Neural cell (in vitro differentiated cells): ENCODE measurements around the gene TTC39A. TPM values are rescaled to one million over a fixed set of nuclear protein-coding genes. Genes with fewer than 3 reads are reported as not detected.

Source experiments
- H2AFZ ChIP-seq: fragments of 200-600, 300-800 bp; sonication (generic), shearing (Covaris generic); 2 replicates; pipeline ENCODE4 v1.6.0; 2014; ENCODE audit warnings: low read depth, mild to moderate bottlenecking, antibody characterized with exemption, low read length, moderate library complexity
- H3F3A ChIP-seq: fragments of 200-600 bp; shearing (Covaris generic); 2 replicates; pipeline ENCODE4 v1.6.1; 2016; ENCODE audit warnings: mild to moderate bottlenecking, moderate library complexity, mixed read lengths, antibody characterized with exemption, low read length; ENCODE audit not compliant: insufficient read depth, poor library complexity, severe bottlenecking
- H3K27ac ChIP-seq: fragments of 200-600, 300-800 bp; sonication (generic), shearing (Covaris generic); 2 replicates; pipeline ENCODE4 v1.5.1; 2014; ENCODE audit warnings: mild to moderate bottlenecking, low read length, moderate library complexity
- H3K27me3 ChIP-seq: fragments of 300-800, 200-600 bp; sonication (generic), shearing (Covaris generic); 2 replicates; pipeline ENCODE4 v1.6.0; 2014; ENCODE audit warnings: mild to moderate bottlenecking, low read depth, low read length, moderate library complexity; ENCODE audit not compliant: insufficient read depth
- H3K36me3 ChIP-seq: fragments of 300-800, 200-600 bp; sonication (generic), shearing (Covaris generic); 2 replicates; pipeline ENCODE4 v1.5.1; 2014; ENCODE audit warnings: mild to moderate bottlenecking, antibody characterized with exemption, low read length, moderate library complexity; ENCODE audit not compliant: insufficient read depth
- H3K4me2 ChIP-seq: fragments of 300-800, 200-600 bp; sonication (generic), shearing (Covaris generic); 2 replicates; pipeline ENCODE4 v1.6.0; 2014; ENCODE audit warnings: mild to moderate bottlenecking, low read length
- H3K4me3 ChIP-seq: fragments of 300-800, 200-600 bp; sonication (generic), shearing (Covaris generic); 2 replicates; pipeline ENCODE4 v1.5.1; 2014; ENCODE audit warnings: mild to moderate bottlenecking, low read length, moderate library complexity
- H3K79me2 ChIP-seq: fragments of 200-600 bp; shearing (Covaris generic); replicated peaks from 2 replicates; pipeline ENCODE4 v1.6.0; 2014; ENCODE audit warnings: mild to moderate bottlenecking, low read length, moderate library complexity; ENCODE audit not compliant: insufficient read depth
- H3K9ac ChIP-seq: fragments of 300-800, 200-600 bp; sonication (generic), shearing (Covaris generic); 2 replicates; pipeline ENCODE4 v1.6.1; 2016; ENCODE audit warnings: mild to moderate bottlenecking, low read length, mixed read lengths
- H3K9me2 ChIP-seq: fragments of 200-600 bp; shearing (Covaris generic); 2 replicates; pipeline ENCODE4 v1.6.1; 2016; ENCODE audit warnings: mild to moderate bottlenecking, low read length, mixed read lengths; ENCODE audit not compliant: insufficient read depth
- H3K9me3 ChIP-seq: fragments of 200-600, 300-800 bp; sonication (generic), shearing (Covaris generic); 2 replicates; pipeline ENCODE4 v1.6.1; 2016; ENCODE audit warnings: mild to moderate bottlenecking, mixed run types, low read length, moderate library complexity, mixed read lengths
- H4K20me1 ChIP-seq: fragments of 200-600 bp; shearing (Covaris generic); 2 replicates; pipeline ENCODE4 v1.6.1; 2016; ENCODE audit warnings: mild to moderate bottlenecking, mixed run types; ENCODE audit not compliant: insufficient read depth
- EP300 ChIP-seq: fragments of 450-650 bp; conservative IDR thresholded peaks from 2 replicates; pipeline ENCODE4 v1.6.1; 2014; ENCODE audit warnings: antibody characterized with exemption, mild to moderate bottlenecking, moderate library complexity; ENCODE audit not compliant: poor library complexity, severe bottlenecking
- EZH2 ChIP-seq: fragments of 200-600, 300-800 bp; shearing (Covaris generic), sonication (generic); IDR thresholded peaks from 2 replicates; pipeline ENCODE4 v1.6.1; 2014; ENCODE audit warnings: antibody characterized with exemption, low read length, borderline replicate concordance, mild to moderate bottlenecking; ENCODE audit not compliant: insufficient read depth, poor library complexity, severe bottlenecking
- MXI1 ChIP-seq: fragments of 450-650 bp; conservative IDR thresholded peaks from 2 replicates; pipeline ENCODE4 v1.6.1; 2014; ENCODE audit warnings: antibody characterized with exemption, mild to moderate bottlenecking; ENCODE audit not compliant: poor library complexity, severe bottlenecking
- POLR2AphosphoS5 ChIP-seq: IDR thresholded peaks from 2 replicates; pipeline ENCODE4 v1.6.1; 2012
- RAD21 ChIP-seq: fragments of 450-650 bp; conservative IDR thresholded peaks from 2 replicates; pipeline ENCODE4 v1.6.1; 2014; ENCODE audit warnings: antibody characterized with exemption, mild to moderate bottlenecking, moderate library complexity
- SMC3 ChIP-seq: fragments of 450-650 bp; conservative IDR thresholded peaks from 2 replicates; pipeline ENCODE4 v1.6.1; 2014; ENCODE audit warnings: antibody characterized with exemption, mild to moderate bottlenecking, moderate library complexity; ENCODE audit not compliant: poor library complexity
- TAF1 ChIP-seq: IDR thresholded peaks from 2 replicates; pipeline ENCODE4 v1.6.1; 2012; ENCODE audit warnings: low read depth
- polyA plus RNA-seq: library from polyadenylated mRNA; depleted of rRNA; stranded (reverse); fragments of >200 nt; gene quantifications from 2 replicates; pipeline ENCODE4 v1.2.3, GENCODE V29; 2014
- TF ChIP-seq, protein P1 (sequence below): fragments of 450-650 bp; IDR thresholded peaks from 2 replicates; pipeline ENCODE4 v1.5.1; 2014; ENCODE audit warnings: antibody characterized with exemption, mild to moderate bottlenecking, moderate library complexity; ENCODE audit not compliant: poor library complexity, severe bottlenecking
- TF ChIP-seq, protein P2 (sequence below): IDR thresholded peaks from 2 replicates; pipeline ENCODE4 v1.6.1; 2012; ENCODE audit warnings: borderline replicate concordance

Gene TTC39A
- polyA plus RNA-seq, 1 donor from 2014 or later = 1.1 TPM

DNA sequence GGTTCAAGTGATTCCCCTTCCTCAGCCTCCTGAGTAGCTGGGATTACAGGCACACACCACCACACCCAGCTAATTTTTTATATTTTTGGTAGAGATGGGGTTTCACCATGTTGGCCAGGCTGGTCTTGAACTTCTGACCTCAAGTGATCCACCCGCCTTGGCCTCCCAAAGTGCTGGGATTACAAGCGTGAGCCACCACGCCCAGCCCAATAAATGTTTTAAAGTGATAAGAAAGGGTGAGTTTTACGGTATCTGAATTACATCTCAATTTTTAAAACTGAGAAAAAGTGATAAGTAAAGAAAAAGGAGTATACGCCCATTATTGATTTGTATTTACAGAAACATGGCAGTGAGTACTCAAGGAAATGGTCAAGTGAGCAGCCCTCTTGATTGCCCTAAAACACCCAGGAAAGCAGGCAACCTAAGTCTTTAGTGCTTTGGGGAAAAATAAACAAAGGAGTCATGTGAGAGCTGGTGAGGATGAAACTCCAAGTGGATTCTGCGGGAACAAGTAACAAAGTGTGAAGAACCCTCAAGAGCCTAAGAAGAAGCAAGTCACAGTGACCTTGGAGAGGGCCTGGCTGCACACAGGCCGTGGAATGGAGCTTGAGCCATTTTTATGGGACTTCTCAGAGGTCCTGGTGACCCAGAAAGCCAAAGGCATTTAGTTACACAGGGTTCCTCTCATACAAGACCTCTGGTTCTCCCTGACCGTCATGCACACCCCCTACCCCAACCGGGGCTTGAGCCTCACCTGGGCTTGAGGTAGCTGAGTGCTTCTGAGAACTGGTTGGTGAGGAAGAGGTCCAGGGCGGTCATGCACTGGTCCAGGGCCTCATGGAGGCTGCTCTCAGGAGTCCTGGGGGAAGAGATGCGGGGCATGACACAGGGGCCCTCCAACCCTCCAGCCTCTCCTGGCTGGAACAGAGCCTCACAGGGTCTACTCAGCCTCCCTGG lies 9.1 kb downstream of the TTC39A start:
- H2AFZ ChIP-seq = no peak overlapping the region
- no peak overlapping the region for H3K4me3 ChIP-seq

DNA sequence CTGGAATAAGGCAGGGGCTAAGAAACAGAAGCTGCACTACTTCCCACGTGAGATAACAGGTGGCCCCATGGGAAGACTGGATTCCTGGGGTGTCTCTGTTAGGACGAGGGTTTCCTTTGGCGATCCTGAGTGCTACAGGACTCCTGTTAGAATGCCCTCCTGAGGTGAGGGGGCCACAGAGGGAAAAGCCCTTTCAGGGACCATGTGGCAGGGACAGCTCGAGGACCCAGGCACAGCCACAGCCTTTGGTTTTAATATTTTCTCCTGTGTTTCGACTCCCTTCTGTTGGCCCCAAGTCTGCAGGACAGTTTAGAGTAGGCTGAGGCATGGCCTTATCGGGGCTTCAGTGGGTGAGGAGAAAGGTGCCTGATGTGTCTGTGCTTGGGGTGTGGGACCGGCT lies 12.6 kb downstream of the TTC39A start:
- Histone ChIP-seq H3K27ac (no peak overlapping the region), H3K9me3 (no peaks in the 10 kb centered on the region), H3K4me3 (no peak overlapping the region), H2AFZ (no peak overlapping the region), H3K9ac (no peak overlapping the region), H3K36me3 (no peaks in the 10 kb centered on the region), H3K27me3 (no peaks in the 10 kb centered on the region), H3K4me2 (no peak overlapping the region), H3K79me2 (no peaks in the 10 kb centered on the region), H3K9me2 (no peaks in the 10 kb centered on the region), H3F3A (no peaks in the 10 kb centered on the region), H4K20me1 (no peaks in the 10 kb centered on the region)
- TF ChIP-seq SMC3 = no peak
- TF ChIP-seq, protein P1, sequence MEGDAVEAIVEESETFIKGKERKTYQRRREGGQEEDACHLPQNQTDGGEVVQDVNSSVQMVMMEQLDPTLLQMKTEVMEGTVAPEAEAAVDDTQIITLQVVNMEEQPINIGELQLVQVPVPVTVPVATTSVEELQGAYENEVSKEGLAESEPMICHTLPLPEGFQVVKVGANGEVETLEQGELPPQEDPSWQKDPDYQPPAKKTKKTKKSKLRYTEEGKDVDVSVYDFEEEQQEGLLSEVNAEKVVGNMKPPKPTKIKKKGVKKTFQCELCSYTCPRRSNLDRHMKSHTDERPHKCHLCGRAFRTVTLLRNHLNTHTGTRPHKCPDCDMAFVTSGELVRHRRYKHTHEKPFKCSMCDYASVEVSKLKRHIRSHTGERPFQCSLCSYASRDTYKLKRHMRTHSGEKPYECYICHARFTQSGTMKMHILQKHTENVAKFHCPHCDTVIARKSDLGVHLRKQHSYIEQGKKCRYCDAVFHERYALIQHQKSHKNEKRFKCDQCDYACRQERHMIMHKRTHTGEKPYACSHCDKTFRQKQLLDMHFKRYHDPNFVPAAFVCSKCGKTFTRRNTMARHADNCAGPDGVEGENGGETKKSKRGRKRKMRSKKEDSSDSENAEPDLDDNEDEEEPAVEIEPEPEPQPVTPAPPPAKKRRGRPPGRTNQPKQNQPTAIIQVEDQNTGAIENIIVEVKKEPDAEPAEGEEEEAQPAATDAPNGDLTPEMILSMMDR = no peak
- TF ChIP-seq POLR2AphosphoS5 = no peak
- TF ChIP-seq MXI1 = no peak
- no peak for TF ChIP-seq RAD21
- no peak for TF ChIP-seq EP300
- TF ChIP-seq EZH2 = no peak
- TF ChIP-seq, protein P2, sequence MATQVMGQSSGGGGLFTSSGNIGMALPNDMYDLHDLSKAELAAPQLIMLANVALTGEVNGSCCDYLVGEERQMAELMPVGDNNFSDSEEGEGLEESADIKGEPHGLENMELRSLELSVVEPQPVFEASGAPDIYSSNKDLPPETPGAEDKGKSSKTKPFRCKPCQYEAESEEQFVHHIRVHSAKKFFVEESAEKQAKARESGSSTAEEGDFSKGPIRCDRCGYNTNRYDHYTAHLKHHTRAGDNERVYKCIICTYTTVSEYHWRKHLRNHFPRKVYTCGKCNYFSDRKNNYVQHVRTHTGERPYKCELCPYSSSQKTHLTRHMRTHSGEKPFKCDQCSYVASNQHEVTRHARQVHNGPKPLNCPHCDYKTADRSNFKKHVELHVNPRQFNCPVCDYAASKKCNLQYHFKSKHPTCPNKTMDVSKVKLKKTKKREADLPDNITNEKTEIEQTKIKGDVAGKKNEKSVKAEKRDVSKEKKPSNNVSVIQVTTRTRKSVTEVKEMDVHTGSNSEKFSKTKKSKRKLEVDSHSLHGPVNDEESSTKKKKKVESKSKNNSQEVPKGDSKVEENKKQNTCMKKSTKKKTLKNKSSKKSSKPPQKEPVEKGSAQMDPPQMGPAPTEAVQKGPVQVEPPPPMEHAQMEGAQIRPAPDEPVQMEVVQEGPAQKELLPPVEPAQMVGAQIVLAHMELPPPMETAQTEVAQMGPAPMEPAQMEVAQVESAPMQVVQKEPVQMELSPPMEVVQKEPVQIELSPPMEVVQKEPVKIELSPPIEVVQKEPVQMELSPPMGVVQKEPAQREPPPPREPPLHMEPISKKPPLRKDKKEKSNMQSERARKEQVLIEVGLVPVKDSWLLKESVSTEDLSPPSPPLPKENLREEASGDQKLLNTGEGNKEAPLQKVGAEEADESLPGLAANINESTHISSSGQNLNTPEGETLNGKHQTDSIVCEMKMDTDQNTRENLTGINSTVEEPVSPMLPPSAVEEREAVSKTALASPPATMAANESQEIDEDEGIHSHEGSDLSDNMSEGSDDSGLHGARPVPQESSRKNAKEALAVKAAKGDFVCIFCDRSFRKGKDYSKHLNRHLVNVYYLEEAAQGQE = no peak
- TF ChIP-seq TAF1 = no peak

More for the DNA sequence above, 9.1 kb downstream of the TTC39A start:
- Histone ChIP-seq H3K9me3 (no peaks in the 10 kb centered on the region), H3K9ac (no peak overlapping the region), H3F3A (no peaks in the 10 kb centered on the region), H3K4me2 (no peak overlapping the region), H3K27ac (no peak overlapping the region), H3K9me2 (no peaks in the 10 kb centered on the region), H3K36me3 (no peaks in the 10 kb centered on the region), H4K20me1 (no peaks in the 10 kb centered on the region), H3K79me2 (no peaks in the 10 kb centered on the region), H3K27me3 (no peaks in the 10 kb centered on the region)
- TF ChIP-seq TAF1 = no peak
- TF ChIP-seq, protein P1 = no peak
- no peak for TF ChIP-seq MXI1
- TF ChIP-seq EZH2 = no peak
- no peak for TF ChIP-seq SMC3
- TF ChIP-seq POLR2AphosphoS5 = no peak
- no peak for TF ChIP-seq RAD21
- TF ChIP-seq EP300 = no peak
- TF ChIP-seq, protein P2 = no peak
